GM12878 (cell line): ENCODE results near the gene SHOC2. TPM values are rescaled to one million over a fixed set of nuclear protein-coding genes. Genes with fewer than 3 reads are reported as not detected.

Experiments
- ATAC-seq: fragments of 200-7000 bp; cut with Tn5 transposase; 3 replicates; pipeline ENCODE4 v1.9.1; 2020; ENCODE audit warnings: mild to moderate bottlenecking, moderate library complexity
- BruUV-seq: library from RNA; stranded (reverse); fragments of 400-500 nt; replicated peaks from 2 replicates; lab custom pipeline; 2021; lab: Mats Ljungman, UMichigan
- CTCF ChIA-PET: fragments of 300-600 bp; sonication (Branson Sonifier 250); formaldehyde crosslinking; extraction: SDS; loops from one replicate; lab custom pipeline; 2021; ENCODE audit warnings: inconsistent platforms; lab: Yijun Ruan, JAX
- POLR2A ChIA-PET: fragments of 350-600 bp; formaldehyde crosslinking; extraction: SDS; loops from one replicate; lab custom pipeline; 2021; ENCODE audit warnings: inconsistent platforms; lab: Charles Lee
- RAD21 ChIA-PET: fragments of 300-600 bp; sonication (Branson Sonifier 250); formaldehyde crosslinking; loops from one replicate; lab custom pipeline; 2023; ENCODE audit warnings: antibody characterized with exemption; ENCODE audit not compliant: unreplicated experiment; lab: Charles Lee
- SMC1A ChIA-PET: fragments of 300-600 bp; sonication (Branson Sonifier 250); formaldehyde crosslinking; loops from one replicate; lab custom pipeline; 2023; ENCODE audit not compliant: unreplicated experiment, uncharacterized antibody; lab: Charles Lee
- DNase-seq: peaks from one replicate; pipeline ENCODE4 v3.0.0-alpha.2; 2011; ENCODE audit warnings: low read depth, low spot score
- FAIRE-seq: peaks from 3 replicates; lab custom pipeline; 2011; peaks lifted over from hg19 to GRCh38; lab: Jason Lieb, UNC
- H2AFZ ChIP-seq: 2 replicates; pipeline ENCODE4 v1.6.0; 2011; ENCODE audit warnings: low read depth, low read length, control low read depth; ENCODE audit not compliant: control insufficient read depth
- H3K27ac ChIP-seq: 2 replicates; pipeline ENCODE4 v1.5.1; 2011; ENCODE audit warnings: control low read depth; ENCODE audit not compliant: control insufficient read depth, insufficient read depth
- H3K27me3 ChIP-seq, 2 experiments: replicated peaks in 1 of 2; 2 replicates each; pipeline versions ENCODE4 v1.6.0 to v1.6.1; 2011; ENCODE audit warnings: low read length in 1 of 2; ENCODE audit not compliant: control insufficient read depth in 2 of 2, insufficient read depth in 2 of 2
- H3K36me3 ChIP-seq, 2 experiments: 2 replicates each; pipeline ENCODE4 v1.5.1; 2011; ENCODE audit warnings: low read length in 1 of 2; ENCODE audit not compliant: control insufficient read depth in 2 of 2, insufficient read depth in 2 of 2
- H3K4me1 ChIP-seq: 2 replicates; pipeline ENCODE4 v1.6.1; 2011; ENCODE audit warnings: mild to moderate bottlenecking, low read length, moderate library complexity, mixed read lengths; ENCODE audit not compliant: control insufficient read depth, insufficient read depth
- H3K4me2 ChIP-seq: 2 replicates; pipeline ENCODE4 v1.6.0; 2011; ENCODE audit warnings: control low read depth; ENCODE audit not compliant: control insufficient read depth, insufficient read depth
- H3K4me3 ChIP-seq: fragments of 200-600 bp; sonication (generic); 2 replicates; pipeline ENCODE4 v1.5.1; 2016
- H3K79me2 ChIP-seq: 2 replicates; pipeline ENCODE4 v1.6.0; 2011; ENCODE audit warnings: low read length; ENCODE audit not compliant: control insufficient read depth, insufficient read depth
- H3K9ac ChIP-seq: 2 replicates; pipeline ENCODE4 v1.8.0; 2011; ENCODE audit warnings: low read length, control low read depth, mixed read lengths; ENCODE audit not compliant: control insufficient read depth, insufficient read depth
- H3K9me3 ChIP-seq: replicated peaks from 3 replicates; pipeline ENCODE4 v1.5.1; 2011; ENCODE audit warnings: mild to moderate bottlenecking, low read length; ENCODE audit not compliant: control insufficient read depth, insufficient read depth
- H4K20me1 ChIP-seq: 2 replicates; pipeline ENCODE4 v1.6.0; 2011; ENCODE audit not compliant: control insufficient read depth, insufficient read depth
- CREM ChIP-seq: IDR thresholded peaks from 2 replicates; pipeline ENCODE4 v1.6.1; 2014; ENCODE audit warnings: antibody characterized with exemption, low read depth
- ELK1 ChIP-seq: IDR thresholded peaks from 2 replicates; pipeline ENCODE4 v1.6.1; 2012; ENCODE audit warnings: low read depth, low read length, improper control_type of control experiment
- RUNX3 ChIP-seq: IDR thresholded peaks from 2 replicates; pipeline ENCODE4 v1.6.1; 2012; ENCODE audit warnings: low read length, inconsistent platforms
- SPI1 ChIP-seq: IDR thresholded peaks from 2 replicates; pipeline ENCODE4 v1.6.1; 2011; ENCODE audit warnings: low read depth, mild to moderate bottlenecking, low read length, moderate library complexity, borderline replicate concordance; ENCODE audit not compliant: insufficient read depth
- WGBS: methylation state at CpG from one replicate; pipeline ENCODE4 v1.1.6; 2016; ENCODE audit warnings: low lambda C conversion rate; ENCODE audit not compliant: insufficient replicate concordance, insufficient coverage; ENCODE audit errors: missing lambda C conversion rate; 5-methylcytosine and 5-hydroxymethylcytosine counted together
- in situ Hi-C: fragments of 300-500 bp; cut with MboI; formaldehyde crosslinking; loops from 9 replicates; pipeline ENCODE4 v1.14.3; 2018; ENCODE audit warnings: mixed read lengths
- intact Hi-C: fragments of 100-400 bp; cut with micrococcal nuclease; formaldehyde crosslinking; loops from one replicate; pipeline ENCODE4 v1.14.2; 2022; ENCODE audit not compliant: unreplicated experiment
- polyA plus RNA-seq, 11 experiments: library from polyadenylated mRNA; depleted of rRNA in 4 of 11; unstranded in 6 of 11; stranded (reverse) in 5 of 11; fragments of >200 nt; fragmentation: Nextera tagmentation in 4 of 11; fragmentation: Illumina TruSeq in 1 of 11; extraction: Ambion mirVana in 4 of 11; extraction: Trizol in 1 of 11; gene quantifications; 1 replicate in 1 of 11; 2 replicates in 10 of 11; pipeline versions ENCODE4 v1.2.1 to v1.2.3, GENCODE V29; 2011 to 2016; ENCODE audit warnings: inconsistent platforms in 2 of 11, missing spikeins in 2 of 11, low read depth in 1 of 11
- total RNA-seq, 4 experiments: library from RNA; depleted of rRNA in 3 of 4; stranded (reverse); fragments of >200 nt in 3 of 4; fragmentation: Illumina TruSeq in 1 of 4; extraction: Trizol in 1 of 4; gene quantifications; 2 replicates each; pipeline versions ENCODE4 v1.2.1 to v1.2.3, GENCODE V29; 2013 to 2021

SHOC2 gene
- total and polyA plus RNA-seq, 10 of the 15 experiments (the other 5 are each of a cell fraction or from before 2014, with no cell fraction given): 24.8 to 65.3 (median 42.6) TPM

GRCh38 chr10:111023060-111023459 is 103.7 kb downstream of the SHOC2 start:
- DNase-seq (no peak), FAIRE-seq (no peak), ATAC-seq (no peak)
- H3K4me3 ChIP-seq: no peak overlapping the region
- intact Hi-C loops (no loop called here), in situ Hi-C loops (no loop called here)
- BruUV-seq: no TSS peak
- ChIA-PET RAD21 (no interaction called here), SMC1A (interaction anchor here (0.6 to 1.6 kb wide), 8 partner anchors 9 to 600 kb away, joined by 3 to 4 read pairs (median 3); no protein-coding TSS in a partner anchor), CTCF (no interaction called here), POLR2A (interaction anchor here (1.1 kb wide), 1 partner anchor 15 kb away, joined by 3 read pairs; no protein-coding TSS in a partner anchor)
- H3K27ac ChIP-seq: no peak overlapping the region
- no peaks in the 10 kb centered on the region for H4K20me1 ChIP-seq
- no peak overlapping the region for H3K4me2 ChIP-seq
- no peaks in the 10 kb centered on the region for H3K4me1 ChIP-seq
- TF ChIP-seq CREM (no peak), RUNX3 (peak; percentile 8; the same call in 1 of the 2 replicates)
- no peaks in the 10 kb centered on the region for H3K79me2 ChIP-seq
- no peaks in the 10 kb centered on the region for H3K36me3 ChIP-seq
- no peaks in the 10 kb centered on the region for H3K9me3 ChIP-seq
- H2AFZ ChIP-seq: no peak overlapping the region
- no peaks in the 10 kb centered on the region for H3K27me3 ChIP-seq
- H3K9ac ChIP-seq: no peak overlapping the region

GRCh38 chr10:111030042-111030750 is 110.8 kb downstream of the SHOC2 start:
- DNase-seq (peak; percentile 20), FAIRE-seq (no peak), ATAC-seq (peak; percentile 84)
- Histone ChIP-seq H3K9ac (no peak overlapping the region), H3K27me3 (no peaks in the 10 kb centered on the region), H2AFZ (no peak overlapping the region), H3K9me3 (peaks cover 9% of the 10 kb centered on the region; the same call in 2 of the 3 replicates), H3K36me3 (peaks cover 0 to 10% of the 10 kb centered on the region in 2 experiments; a peak in 1 of 4 replicates), H4K20me1 (no peaks in the 10 kb centered on the region), H3K4me2 (no peak overlapping the region), H3K4me3 (no peak overlapping the region), H3K4me1 (no peaks in the 10 kb centered on the region; the same call in 1 of the 2 replicates), H3K27ac (no peak overlapping the region), H3K79me2 (no peaks in the 10 kb centered on the region)
- POLR2A ChIA-PET: no interaction called here
- no TSS peak for BruUV-seq
- WGBS: 99% methylated on average over 9 of the region's 9 CpGs
- RAD21 ChIA-PET: interaction anchor here (0.8 kb wide), 1 partner anchor 111 kb away, joined by 3 read pairs; the partner anchor contains the start of genes BBIP1 and SHOC2
- CTCF ChIA-PET: no interaction called here
- TF ChIP-seq SPI1: peak; percentile 65; the same call in 1 of the 2 replicates
- TF ChIP-seq ELK1: no peak
- intact Hi-C loops: no loop called here
- in situ Hi-C loops: no loop called here
- SMC1A ChIA-PET: no interaction called here
